T-helper 1 cell treated with Interleukin-12 subunit alpha and Interleukin-12 subunit beta and Interleukin-4 antibody, amounts not matched to agents 30 μg/mL and 1 μg/mL, for 36 hours (primary cell): ENCODE measurements around the gene ZBTB16.

ENCODE experiments used
- H3K27ac Mint-ChIP-seq: one replicate; pipeline ENCODE4 v1.8.0; 2021; ENCODE audit warnings: mild to moderate bottlenecking, mixed read lengths
- H3K27me3 Mint-ChIP-seq: one replicate; pipeline ENCODE4 v1.8.0; 2021; ENCODE audit warnings: low read depth, mixed read lengths
- H3K36me3 Mint-ChIP-seq: one replicate; pipeline ENCODE4 v1.8.0; 2021; ENCODE audit warnings: low read depth, mixed read lengths
- H3K4me1 Mint-ChIP-seq: one replicate; pipeline ENCODE4 v1.8.0; 2021; ENCODE audit warnings: low read depth, mixed read lengths
- H3K4me3 Mint-ChIP-seq: one replicate; pipeline ENCODE4 v1.8.0; 2021; ENCODE audit warnings: mild to moderate bottlenecking, moderate library complexity, mixed read lengths
- H3K9me3 Mint-ChIP-seq: one replicate; pipeline ENCODE4 v1.8.0; 2021; ENCODE audit warnings: mixed read lengths

Gene ZBTB16

GRCh38 chr11:114080769-114081168 lies 21.3 kb downstream of the ZBTB16 start:
- Mint-ChIP-seq H3K9me3 (no peaks in the 10 kb centered on the region), H3K27me3 (peaks cover 44% of the 10 kb centered on the region), H3K4me3 (no peak overlapping the region), H3K27ac (no peak overlapping the region), H3K36me3 (peaks cover 4% of the 10 kb centered on the region), H3K4me1 (peaks cover 36% of the 10 kb centered on the region)

- peaks cover 35% of the 10 kb centered on the region for H3K4me1 Mint-ChIP-seq
- H3K27me3 Mint-ChIP-seq = peaks cover 38% of the 10 kb centered on the region
- H3K9me3 Mint-ChIP-seq = no peaks in the 10 kb centered on the region
- no peak overlapping the region for H3K27ac Mint-ChIP-seq
- no peak overlapping the region for H3K4me3 Mint-ChIP-seq
- H3K36me3 Mint-ChIP-seq = peaks cover 4% of the 10 kb centered on the region
These were observed 22.3 kb downstream of the ZBTB16 start for GRCh38 chr11:114081641-114082414.

- Mint-ChIP-seq H3K36me3 (peaks cover 5% of the 10 kb centered on the region), H3K9me3 (no peaks in the 10 kb centered on the region), H3K4me1 (peaks cover 35% of the 10 kb centered on the region), H3K4me3 (no peak overlapping the region), H3K27me3 (peaks cover 32% of the 10 kb centered on the region), H3K27ac (no peak overlapping the region)
These were observed 22.9 kb downstream of the ZBTB16 start for GRCh38 chr11:114082415-114082748.

- H3K27ac Mint-ChIP-seq = no peak overlapping the region
- peaks cover 28% of the 10 kb centered on the region for H3K27me3 Mint-ChIP-seq
- H3K4me3 Mint-ChIP-seq = no peak overlapping the region
- peaks cover 35% of the 10 kb centered on the region for H3K4me1 Mint-ChIP-seq
- H3K36me3 Mint-ChIP-seq = peaks cover 5% of the 10 kb centered on the region
- no peaks in the 10 kb centered on the region for H3K9me3 Mint-ChIP-seq
These were observed 23.3 kb downstream of the ZBTB16 start for GRCh38 chr11:114082767-114083181.

- peaks cover 23% of the 10 kb centered on the region for H3K27me3 Mint-ChIP-seq
- no peak overlapping the region for H3K4me3 Mint-ChIP-seq
- H3K36me3 Mint-ChIP-seq = peaks cover 5% of the 10 kb centered on the region
- H3K9me3 Mint-ChIP-seq = no peaks in the 10 kb centered on the region
- no peak overlapping the region for H3K27ac Mint-ChIP-seq
- peaks cover 28% of the 10 kb centered on the region for H3K4me1 Mint-ChIP-seq
These were observed 24.1 kb downstream of the ZBTB16 start for GRCh38 chr11:114083391-114084252.

GRCh38 chr11:114084414-114084813 lies 24.9 kb downstream of the ZBTB16 start:
- Mint-ChIP-seq H3K9me3 (no peaks in the 10 kb centered on the region), H3K27ac (no peak overlapping the region), H3K27me3 (peaks cover 21% of the 10 kb centered on the region), H3K36me3 (peaks cover 5% of the 10 kb centered on the region), H3K4me3 (no peak overlapping the region), H3K4me1 (peaks cover 29% of the 10 kb centered on the region)

GRCh38 chr11:114085965-114086793 lies 26.7 kb downstream of the ZBTB16 start:
- H3K27me3 Mint-ChIP-seq = peaks cover 19% of the 10 kb centered on the region
- H3K4me1 Mint-ChIP-seq = peaks cover 22% of the 10 kb centered on the region
- peak overlapping the region; percentile 29 for H3K27ac Mint-ChIP-seq
- no peaks in the 10 kb centered on the region for H3K9me3 Mint-ChIP-seq
- no peak overlapping the region for H3K4me3 Mint-ChIP-seq
- peaks cover 5% of the 10 kb centered on the region for H3K36me3 Mint-ChIP-seq

- Mint-ChIP-seq H3K4me1 (peaks cover 22% of the 10 kb centered on the region), H3K27me3 (peaks cover 13% of the 10 kb centered on the region), H3K4me3 (peak overlapping the region; percentile 28), H3K36me3 (peaks cover 2% of the 10 kb centered on the region), H3K9me3 (no peaks in the 10 kb centered on the region), H3K27ac (peak overlapping the region; percentile 81)
These were observed 27.5 kb downstream of the ZBTB16 start for GRCh38 chr11:114087025-114087424.

GRCh38 chr11:114088216-114088615 lies 28.7 kb downstream of the ZBTB16 start:
- peaks cover 2% of the 10 kb centered on the region for H3K36me3 Mint-ChIP-seq
- peaks cover 22% of the 10 kb centered on the region for H3K4me1 Mint-ChIP-seq
- no peak overlapping the region for H3K4me3 Mint-ChIP-seq
- peaks cover 7% of the 10 kb centered on the region for H3K27me3 Mint-ChIP-seq
- H3K9me3 Mint-ChIP-seq = no peaks in the 10 kb centered on the region
- no peak overlapping the region for H3K27ac Mint-ChIP-seq

- Mint-ChIP-seq H3K4me3 (no peak overlapping the region), H3K27me3 (peaks cover 1% of the 10 kb centered on the region), H3K36me3 (peaks cover 2% of the 10 kb centered on the region), H3K9me3 (no peaks in the 10 kb centered on the region), H3K27ac (peak overlapping the region; percentile 8), H3K4me1 (peaks cover 22% of the 10 kb centered on the region)
These were observed 29.3 kb downstream of the ZBTB16 start for GRCh38 chr11:114088836-114089235.

GRCh38 chr11:114089748-114090147 lies 30.2 kb downstream of the ZBTB16 start:
- Mint-ChIP-seq H3K4me3 (no peak overlapping the region), H3K4me1 (peaks cover 22% of the 10 kb centered on the region), H3K27me3 (no peaks in the 10 kb centered on the region), H3K36me3 (peaks cover 2% of the 10 kb centered on the region), H3K27ac (no peak overlapping the region), H3K9me3 (no peaks in the 10 kb centered on the region)

- no peaks in the 10 kb centered on the region for H3K9me3 Mint-ChIP-seq
These were observed 30.9 kb downstream of the ZBTB16 start for GRCh38 chr11:114090225-114090910.

GRCh38 chr11:114090976-114091375 lies 31.5 kb downstream of the ZBTB16 start:
- Mint-ChIP-seq H3K27me3 (peaks cover 3% of the 10 kb centered on the region), H3K36me3 (peaks cover 2% of the 10 kb centered on the region)

More at GRCh38 chr11:114090225-114090910, 30.9 kb downstream of the ZBTB16 start:
- no peaks in the 10 kb centered on the region for H3K27me3 Mint-ChIP-seq
- H3K4me1 Mint-ChIP-seq = peaks cover 22% of the 10 kb centered on the region
- peaks cover 2% of the 10 kb centered on the region for H3K36me3 Mint-ChIP-seq
- no peak overlapping the region for H3K27ac Mint-ChIP-seq
- H3K4me3 Mint-ChIP-seq = no peak overlapping the region

More at GRCh38 chr11:114090976-114091375, 31.5 kb downstream of the ZBTB16 start:
- Mint-ChIP-seq H3K4me1 (peaks cover 18% of the 10 kb centered on the region), H3K27ac (no peak overlapping the region), H3K4me3 (no peak overlapping the region), H3K9me3 (no peaks in the 10 kb centered on the region)
